ENCODE measurements around the gene PDCD1. TPM values are rescaled to one million over a fixed set of nuclear protein-coding genes. Genes with fewer than 3 reads are reported as not detected.
"Not testable (repeated sequence)": the region's sequence is repeated elsewhere in the genome, so short reads cannot be mapped to it uniquely, and the experiment has no call there.

PDCD1 gene
- total RNA-seq, 1 experiment from 2014 or later, result not detected

DNA sequence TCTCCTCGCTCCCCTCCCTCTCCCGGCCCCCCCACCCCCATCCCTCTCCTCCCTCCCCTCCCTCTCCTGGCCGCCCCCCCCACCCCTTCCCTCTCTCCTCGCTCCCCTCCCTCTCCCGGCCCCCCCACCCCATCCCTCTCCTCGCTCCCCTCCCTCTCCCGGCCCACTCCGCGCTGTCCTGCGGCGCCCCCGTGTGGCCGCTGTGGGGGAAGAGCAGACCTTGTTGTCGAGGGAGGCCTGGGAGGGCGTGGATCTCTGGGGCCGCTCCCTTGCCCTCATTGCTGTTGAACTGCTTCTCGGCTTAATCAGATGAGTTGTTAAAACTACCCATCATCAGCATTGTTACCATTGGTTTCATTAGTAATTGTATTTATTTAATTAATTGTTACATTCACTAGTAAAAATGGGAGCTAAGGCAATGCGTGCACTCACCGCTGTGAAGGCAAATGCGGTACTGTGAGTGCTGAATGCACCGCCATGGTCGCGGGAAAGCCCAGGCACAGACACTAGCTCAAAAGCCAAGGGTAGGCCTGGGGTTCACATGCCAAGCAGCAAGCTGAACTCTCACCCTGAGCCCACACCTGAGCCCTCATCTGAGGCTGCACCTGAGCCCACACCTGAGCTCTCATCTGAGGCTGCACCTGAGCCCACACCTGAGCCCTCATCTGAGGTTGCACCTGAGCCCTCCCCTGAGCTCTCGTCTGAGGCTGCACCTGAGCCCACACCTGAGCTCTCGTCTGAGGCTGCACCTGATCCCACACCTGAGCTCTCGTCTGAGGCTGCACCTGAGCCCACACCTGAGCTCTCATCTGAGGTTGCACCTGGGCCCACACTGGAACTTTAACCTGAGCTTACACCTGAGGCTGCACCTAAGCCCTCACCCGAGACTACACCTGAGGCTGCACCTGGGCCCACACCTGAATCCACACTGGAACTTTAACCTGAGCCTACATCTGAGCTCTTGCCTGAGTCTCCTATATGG lies 19.6 kb upstream of the PDCD1 start:
- peak; percentile 65 for DNase-seq (ENCODE audit: low spot score)

DNA sequence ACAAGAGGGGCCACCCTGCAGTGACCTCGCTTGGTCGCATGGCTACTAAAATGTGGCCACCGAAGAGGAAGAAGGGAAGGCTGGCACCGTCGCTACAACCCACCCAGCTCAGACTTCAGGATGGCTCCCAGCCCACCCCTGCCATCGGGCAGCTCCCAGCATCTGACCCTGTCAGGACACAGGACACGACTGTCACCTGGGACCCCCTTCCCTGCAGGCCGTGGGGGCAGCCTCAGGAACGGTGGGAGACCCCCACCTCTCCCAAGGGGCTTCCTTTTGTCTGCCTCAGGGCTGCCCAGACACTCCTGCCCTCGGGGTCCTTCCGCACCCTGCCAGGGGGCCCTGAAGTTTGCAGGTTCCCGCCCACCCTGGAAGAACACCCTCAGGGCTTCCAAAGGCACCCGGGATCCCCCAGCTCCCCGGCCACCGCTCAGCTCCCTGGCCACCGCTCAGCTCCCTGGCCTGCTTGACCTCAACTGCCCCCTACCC lies 18.5 kb upstream of the PDCD1 start:
- DNase-seq (ENCODE audit: low spot score), result no peak

GRCh38 chr2:241876528-241877196 lies 18.0 kb upstream of the PDCD1 start:
- DNase-seq (ENCODE audit: low spot score), result no peak

GRCh38 chr2:241875754-241876527 lies 17.2 kb upstream of the PDCD1 start:
- DNase-seq (ENCODE audit: low spot score), result not testable (repeated sequence)

DNA sequence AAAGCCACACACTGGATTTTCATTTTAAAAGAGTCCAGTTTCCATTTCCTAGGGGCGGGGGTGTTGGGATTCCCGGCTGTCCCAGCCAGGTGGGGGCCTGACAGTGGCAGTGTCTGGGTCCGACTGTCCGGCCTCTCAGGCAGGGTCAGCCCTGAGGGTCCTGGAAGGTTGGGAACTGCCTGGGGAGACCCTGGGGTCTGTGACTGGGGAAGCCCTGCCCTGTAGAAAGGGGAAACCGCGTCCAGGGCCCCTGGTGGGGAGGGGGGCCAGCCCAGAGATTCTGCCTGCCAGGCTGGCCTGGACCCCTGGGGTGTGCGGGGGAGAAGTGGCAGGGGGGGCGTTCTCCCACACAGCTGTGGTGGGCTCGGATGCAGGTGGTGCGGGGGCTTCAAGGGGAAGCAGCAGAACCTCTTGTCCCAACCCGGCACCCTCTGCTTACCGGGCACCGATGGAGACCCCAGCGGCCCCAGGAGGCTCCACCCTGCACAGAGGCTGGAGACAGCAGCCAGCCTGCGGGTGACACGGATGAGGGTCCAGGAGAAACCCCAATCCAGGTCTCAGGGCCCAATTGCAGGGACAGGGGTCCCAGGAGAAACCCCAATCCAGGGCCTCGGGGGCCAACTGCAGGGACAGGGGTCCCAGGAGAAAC lies 15.7 kb upstream of the PDCD1 start:
- DNase-seq (ENCODE audit: low spot score), result no peak

GRCh38 chr2:241873803-241874110 lies 15.1 kb upstream of the PDCD1 start:
- DNase-seq (ENCODE audit: low spot score), result no peak

GRCh38 chr2:241873081-241873802 lies 14.5 kb upstream of the PDCD1 start:
- DNase-seq (ENCODE audit: low spot score), result no peak

DNA sequence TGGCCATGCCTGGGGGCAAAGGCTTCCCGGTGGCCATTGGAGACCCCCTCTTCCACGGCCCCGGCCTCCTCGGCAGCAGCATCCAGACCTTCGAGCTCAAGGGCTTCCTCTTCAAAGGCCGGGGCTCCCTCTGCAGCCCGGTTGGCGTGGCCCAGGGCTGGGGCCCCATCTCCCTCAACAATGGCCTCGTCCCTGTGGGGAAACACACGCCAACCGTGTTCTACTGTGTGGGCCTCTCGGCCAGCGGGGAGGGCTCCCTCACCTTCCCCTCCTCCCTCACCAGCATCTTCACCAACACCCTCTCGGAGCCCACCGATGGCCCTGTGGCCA lies 13.6 kb upstream of the PDCD1 start:
- no peak for DNase-seq (ENCODE audit: low spot score)

- no peak for DNase-seq (ENCODE audit: low spot score)
Observed at GRCh38 chr2:241871538-241872312, 13.0 kb upstream of the PDCD1 start.

DNA sequence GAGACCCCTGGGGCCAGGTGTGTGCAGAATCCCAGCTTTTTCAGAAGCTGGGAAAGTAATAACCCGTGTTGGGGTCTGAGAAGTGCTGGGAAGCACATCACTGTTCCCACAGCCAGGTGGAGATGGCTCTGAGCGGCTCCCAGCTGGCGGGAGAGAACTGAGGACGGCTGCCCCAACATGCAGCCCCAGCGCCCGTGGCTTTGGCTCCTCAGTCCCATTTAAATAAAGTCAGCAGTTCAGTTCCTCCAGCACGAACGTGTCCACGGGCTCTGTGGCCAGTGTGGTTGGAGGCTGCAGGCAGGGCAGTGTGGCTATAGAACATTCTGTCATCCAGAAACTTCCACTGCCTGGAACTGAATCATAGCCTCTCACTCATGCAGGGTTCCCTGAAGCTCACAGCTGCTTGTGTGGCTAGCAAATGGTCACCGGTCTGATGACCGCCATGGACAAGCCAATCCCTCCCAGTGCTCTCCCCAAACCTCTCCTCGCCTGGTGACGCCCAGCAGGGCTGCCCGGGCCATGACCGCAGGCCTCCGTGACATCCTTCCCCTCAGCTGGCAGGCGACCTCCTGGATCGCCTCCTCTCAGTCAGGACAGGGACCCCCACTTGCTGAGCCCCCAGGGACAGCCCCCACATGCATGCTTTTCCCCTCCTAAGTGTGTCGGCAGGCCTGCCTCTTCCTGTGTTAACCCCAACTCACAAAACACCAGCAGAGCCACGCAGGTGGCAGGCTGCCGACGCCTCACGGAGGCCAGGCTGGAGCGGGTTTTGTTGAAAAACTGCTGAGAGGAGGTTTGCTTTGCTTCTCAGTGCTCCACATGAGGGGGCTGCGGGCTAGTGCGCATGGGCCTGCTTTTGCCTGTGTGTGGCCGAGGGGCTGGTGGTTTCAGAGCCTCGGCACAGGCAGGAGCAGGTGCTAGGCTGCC lies 12.2 kb upstream of the PDCD1 start:
- DNase-seq (ENCODE audit: low spot score), result no peak

DNA sequence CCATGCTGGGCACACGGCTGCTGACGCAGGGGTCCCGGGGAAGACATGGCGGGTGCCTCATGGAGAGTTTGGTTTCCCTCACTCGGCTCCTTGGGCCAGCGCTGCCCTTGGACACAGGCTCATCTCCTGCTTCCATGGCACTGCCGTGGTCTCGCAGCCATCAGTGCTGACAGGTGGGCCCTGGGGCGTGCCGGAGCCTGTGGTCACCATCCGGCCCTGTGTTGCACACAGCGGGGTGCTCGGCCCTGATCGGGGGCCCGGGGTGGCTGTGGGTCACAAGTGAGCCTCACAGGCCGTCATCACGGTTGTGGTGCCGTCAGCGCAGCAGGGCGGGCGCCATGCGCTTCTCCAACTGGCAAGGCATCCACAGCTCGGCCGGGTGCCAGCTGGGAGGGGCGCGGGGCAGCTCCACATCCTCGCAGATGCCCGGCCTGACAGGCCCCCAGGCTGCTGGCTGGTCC lies 11.4 kb upstream of the PDCD1 start:
- no peak for DNase-seq (ENCODE audit: low spot score)

DNA sequence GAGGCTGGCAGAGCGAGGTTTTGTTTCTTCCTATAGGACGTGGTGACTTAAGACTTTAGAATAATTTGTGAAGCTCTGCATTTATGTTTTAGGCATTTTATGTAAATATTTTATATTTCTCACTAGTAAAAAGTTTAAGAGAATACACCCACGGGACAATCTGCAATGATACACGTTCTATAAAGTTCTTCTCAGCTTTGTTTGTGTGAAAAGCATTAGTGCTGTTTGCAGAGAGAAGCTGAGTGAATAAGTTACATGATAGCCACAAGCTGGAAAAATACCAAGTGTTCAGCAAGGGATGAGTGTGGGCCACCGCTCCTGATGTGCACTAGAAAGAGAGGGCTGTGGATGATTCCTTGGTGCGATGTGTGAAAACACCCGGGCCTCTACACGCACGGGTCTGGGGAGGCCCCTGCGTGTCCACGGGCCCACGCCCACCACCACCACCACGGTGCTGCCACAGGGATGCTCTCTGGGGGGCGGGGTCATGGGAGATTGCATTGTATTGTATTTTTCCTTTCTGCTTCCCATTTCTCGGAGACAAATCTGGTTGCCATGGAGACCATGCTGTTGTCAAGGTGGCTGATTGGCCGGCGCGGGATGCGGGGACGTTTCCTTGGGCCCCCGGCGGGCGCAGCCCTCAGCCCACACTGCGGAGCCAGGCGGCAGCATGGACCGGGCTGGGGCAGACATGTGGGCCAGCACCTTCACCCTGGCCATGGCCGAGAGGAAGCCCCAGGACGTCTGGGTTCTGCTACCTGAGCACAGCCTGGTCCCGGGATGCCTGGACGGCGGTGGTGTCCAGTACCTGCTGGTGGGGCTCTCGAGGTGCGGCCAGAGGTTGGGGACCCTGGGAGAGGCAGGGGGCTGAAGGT lies 10.6 kb upstream of the PDCD1 start, which contains the start of gene RTP5:
TSS of gene RTP5 (plus strand) at position 643 of the 875 bp plus-strand sequence. CDS start at position 671, 28 bp downstream.
- no peak for DNase-seq (ENCODE audit: low spot score)

GRCh38 chr2:241868661-241869081 lies 10.0 kb upstream of the PDCD1 start:
- DNase-seq (ENCODE audit: low spot score), result no peak

GRCh38 chr2:241867776-241868420 lies 9.2 kb upstream of the PDCD1 start:
- DNase-seq (ENCODE audit: low spot score), result no peak

GRCh38 chr2:241866790-241867645 lies 8.3 kb upstream of the PDCD1 start:
- no peak for DNase-seq (ENCODE audit: low spot score)

Data from HT-29 (cell line).